ENCODE results near the gene CCL21. TPM values are rescaled to one million over a fixed set of nuclear protein-coding genes. Genes with fewer than 3 reads are reported as not detected.

Gene CCL21
- total RNA-seq, 3 donors from 2014 or later = 18.7 to 48.9 (median 45.9) TPM

DNA sequence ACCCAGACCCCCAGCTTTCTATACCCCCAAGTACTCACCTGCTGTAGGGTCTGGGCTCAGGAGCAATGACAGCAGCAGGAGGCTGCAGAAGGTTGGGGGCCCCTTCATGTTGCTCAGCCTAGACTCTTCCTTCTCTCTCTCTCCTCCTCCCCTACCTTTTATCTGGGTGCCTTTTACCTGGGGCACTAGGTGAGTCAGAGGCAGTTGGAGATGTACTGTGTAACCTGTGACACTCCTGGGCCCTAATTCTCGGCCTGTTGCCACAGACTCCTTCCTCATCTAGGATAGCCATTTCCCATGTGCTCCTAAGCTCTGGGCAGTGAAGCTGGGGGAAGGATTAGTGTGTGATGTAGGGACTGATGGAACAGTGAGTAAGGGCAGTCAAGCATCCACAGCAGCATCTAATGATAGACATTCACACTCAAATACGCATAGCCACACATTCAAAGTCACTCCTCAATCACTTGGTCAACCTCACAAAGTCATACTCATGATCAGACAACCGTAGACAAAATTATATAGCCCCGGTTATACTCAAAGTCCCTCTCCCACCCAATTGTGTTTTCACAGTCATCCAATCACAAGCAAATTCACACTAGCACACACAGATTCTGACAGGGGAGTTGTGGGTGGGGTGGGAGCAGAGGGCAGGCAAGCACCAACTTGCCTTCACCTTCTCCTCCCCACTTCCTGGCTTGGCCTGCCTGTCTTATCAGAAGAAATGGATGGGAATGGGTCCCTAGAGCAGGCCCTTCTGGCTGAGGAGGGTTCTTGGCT lies 47.2 kb downstream of the CCL21 start, which contains the start of gene CCL27:
CCL27 (minus strand) TSS at position 132 of the 777 bp plus-strand sequence; CDS start at position 108, 24 bp downstream.
- Histone ChIP-seq H3K36me3 (ENCODE audit: low read depth) (peaks cover 3% of the 10 kb centered on the region), H3K4me3 (no peak within 1 kb of the TSS), H3K9me3 (no peaks in the 10 kb centered on the region), H3K4me1 (ENCODE audit: low read depth) (peaks cover 11% of the 10 kb centered on the region)
- DNase-seq (no peak), ATAC-seq (no peak)
- intact Hi-C loops (cut with DNase I, micrococcal nuclease) = no loop called here
- TF ChIP-seq, protein P1, sequence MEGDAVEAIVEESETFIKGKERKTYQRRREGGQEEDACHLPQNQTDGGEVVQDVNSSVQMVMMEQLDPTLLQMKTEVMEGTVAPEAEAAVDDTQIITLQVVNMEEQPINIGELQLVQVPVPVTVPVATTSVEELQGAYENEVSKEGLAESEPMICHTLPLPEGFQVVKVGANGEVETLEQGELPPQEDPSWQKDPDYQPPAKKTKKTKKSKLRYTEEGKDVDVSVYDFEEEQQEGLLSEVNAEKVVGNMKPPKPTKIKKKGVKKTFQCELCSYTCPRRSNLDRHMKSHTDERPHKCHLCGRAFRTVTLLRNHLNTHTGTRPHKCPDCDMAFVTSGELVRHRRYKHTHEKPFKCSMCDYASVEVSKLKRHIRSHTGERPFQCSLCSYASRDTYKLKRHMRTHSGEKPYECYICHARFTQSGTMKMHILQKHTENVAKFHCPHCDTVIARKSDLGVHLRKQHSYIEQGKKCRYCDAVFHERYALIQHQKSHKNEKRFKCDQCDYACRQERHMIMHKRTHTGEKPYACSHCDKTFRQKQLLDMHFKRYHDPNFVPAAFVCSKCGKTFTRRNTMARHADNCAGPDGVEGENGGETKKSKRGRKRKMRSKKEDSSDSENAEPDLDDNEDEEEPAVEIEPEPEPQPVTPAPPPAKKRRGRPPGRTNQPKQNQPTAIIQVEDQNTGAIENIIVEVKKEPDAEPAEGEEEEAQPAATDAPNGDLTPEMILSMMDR (IDR thresholded peaks at IDR 0.05) = no peak

DNA sequence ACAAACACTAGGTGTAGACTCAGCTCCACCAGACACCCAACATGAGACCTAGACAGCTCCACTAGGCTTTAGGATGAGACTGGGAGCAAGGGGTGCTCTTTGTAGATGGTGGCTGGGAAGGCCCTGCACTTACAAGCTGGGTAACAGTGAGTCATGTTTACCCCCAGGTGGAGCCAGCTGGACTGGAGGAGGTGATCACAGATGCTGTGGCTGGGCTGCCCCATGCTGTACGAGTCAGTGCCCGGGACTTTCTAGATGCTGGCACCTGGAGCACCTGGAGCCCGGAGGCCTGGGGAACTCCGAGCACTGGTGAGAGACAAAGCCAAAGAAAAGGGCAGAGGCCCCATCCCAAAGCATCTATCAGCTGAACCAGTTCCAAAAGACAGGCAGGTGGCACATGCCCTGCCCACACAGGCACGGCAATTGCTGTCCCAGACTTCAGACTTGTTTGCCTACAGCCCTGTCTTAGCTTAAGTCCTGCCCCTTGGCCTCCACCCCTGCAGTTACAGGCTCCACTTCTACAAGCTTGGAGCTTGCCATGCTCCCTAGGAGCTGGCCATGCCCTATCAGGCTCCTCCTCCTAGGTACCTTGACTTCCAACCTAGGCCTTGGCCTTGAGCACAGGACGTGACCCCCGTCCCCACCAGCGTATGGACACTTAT lies 50.2 kb downstream of the CCL21 start:
- H3K9me3 ChIP-seq = no peaks in the 10 kb centered on the region
- peak in 2 of 3 donors; percentile 47 to 50 for DNase-seq
- no peaks in the 10 kb centered on the region for H3K36me3 ChIP-seq (ENCODE audit: low read depth)
- ATAC-seq = peak; percentile 73
- TF ChIP-seq, protein P1 (IDR thresholded peaks at IDR 0.05) = no peak
- intact Hi-C loops (cut with DNase I, micrococcal nuclease) = no loop called here
- H3K4me3 ChIP-seq = no peak overlapping the region
- peaks cover 14% of the 10 kb centered on the region for H3K4me1 ChIP-seq (ENCODE audit: low read depth)

Other genes with a start within 250 kb of the CCL21 start
- gene ENHO, start 187.1 kb downstream of the CCL21 start, total RNA-seq = 1 to 10 TPM; 1.4 to 2.0 (median 1.5) TPM
- gene CNTFR, start 120.4 kb downstream of the CCL21 start, total RNA-seq = 10 to 100 TPM in 1 of 3 donors, 1 to 10 TPM in 2; 1.5 to 14.5 (median 7.7) TPM
- gene RPP25L, start 98.0 kb downstream of the CCL21 start, total RNA-seq = 10 to 100 TPM; 29.4 to 47.2 (median 39.4) TPM
- 10 to 100 TPM; 64.4 to 67.1 (median 64.7) TPM for gene DCTN3, start 89.6 kb downstream of the CCL21 start, total RNA-seq
- gene ARID3C, start 81.1 kb downstream of the CCL21 start, total RNA-seq = not detected
- gene SIGMAR1, start 72.3 kb downstream of the CCL21 start, total RNA-seq = 10 to 100 TPM; 48.1 to 59.8 (median 49.6) TPM
- 10 to 100 TPM; 42.0 to 85.6 (median 63.3) TPM for gene GALT, start 63.5 kb downstream of the CCL21 start, total RNA-seq
- 10 to 100 TPM; 18.8 to 57.4 (median 41.0) TPM for gene IL11RA, start 58.0 kb downstream of the CCL21 start, total RNA-seq
- not detected for gene CCL27, start 47.5 kb downstream of the CCL21 start, total RNA-seq
- 1 to 10 TPM; 1.3 to 8.7 (median 1.6) TPM for gene CCL19, start 18.9 kb downstream of the CCL21 start, total RNA-seq
- 1 to 10 TPM in 1 of 3 donors, under 1 TPM in 1, not detected in 1; 0.55 to 1.3 TPM for gene PHF24, start 248.1 kb upstream of the CCL21 start, total RNA-seq